IPS-18a (cell line): ENCODE measurements around the gene SMAD9.
"Not testable (repeated sequence)": the region's sequence is repeated elsewhere in the genome, so short reads cannot be mapped to it uniquely, and the experiment has no call there.

Experiments
- H3K27ac ChIP-seq: one replicate; pipeline ENCODE4 v1.5.1; 2013; ENCODE audit warnings: low read length
- H3K27me3 ChIP-seq: one replicate; pipeline ENCODE4 v1.6.1; 2013; ENCODE audit warnings: mild to moderate bottlenecking, low read length; ENCODE audit not compliant: control insufficient read depth, insufficient read depth
- H3K36me3 ChIP-seq: one replicate; pipeline ENCODE4 v1.6.1; 2013; ENCODE audit warnings: low read depth, low read length; ENCODE audit not compliant: control insufficient read depth
- H3K4me1 ChIP-seq: one replicate; pipeline ENCODE4 v1.6.1; 2013; ENCODE audit warnings: low read depth, low read length; ENCODE audit not compliant: control insufficient read depth
- H3K4me3 ChIP-seq: one replicate; pipeline ENCODE4 v1.5.1; 2013; ENCODE audit warnings: low read length
- H3K9ac ChIP-seq: one replicate; pipeline ENCODE4 v1.6.1; 2013; ENCODE audit warnings: mild to moderate bottlenecking, low read length, moderate library complexity
- H3K9me3 ChIP-seq: one replicate; pipeline ENCODE4 v1.6.1; 2013; ENCODE audit warnings: low read depth, low read length; ENCODE audit not compliant: control insufficient read depth

Gene SMAD9

GRCh38 chr13:36907821-36908220, 12.2 kb downstream of the SMAD9 start:
- Histone ChIP-seq H3K4me3 (no peak overlapping the region), H3K27ac (no peak overlapping the region), H3K36me3 (no peaks in the 10 kb centered on the region), H3K9me3 (no peaks in the 10 kb centered on the region), H3K9ac (no peak overlapping the region), H3K4me1 (no peaks in the 10 kb centered on the region), H3K27me3 (no peaks in the 10 kb centered on the region)

GRCh38 chr13:36907266-36907665, 12.8 kb downstream of the SMAD9 start:
- Histone ChIP-seq H3K27ac (no peak overlapping the region), H3K36me3 (no peaks in the 10 kb centered on the region), H3K27me3 (no peaks in the 10 kb centered on the region), H3K9ac (no peak overlapping the region), H3K9me3 (no peaks in the 10 kb centered on the region), H3K4me3 (no peak overlapping the region), H3K4me1 (no peaks in the 10 kb centered on the region)

GRCh38 chr13:36905944-36906343, 14.1 kb downstream of the SMAD9 start:
- no peak overlapping the region for H3K9ac ChIP-seq
- H3K4me1 ChIP-seq, result no peaks in the 10 kb centered on the region
- H3K27ac ChIP-seq, result no peak overlapping the region
- no peak overlapping the region for H3K4me3 ChIP-seq
- no peaks in the 10 kb centered on the region for H3K36me3 ChIP-seq
- no peaks in the 10 kb centered on the region for H3K27me3 ChIP-seq
- no peaks in the 10 kb centered on the region for H3K9me3 ChIP-seq

- Histone ChIP-seq H3K4me1 (no peaks in the 10 kb centered on the region), H3K9ac (no peak overlapping the region), H3K9me3 (no peaks in the 10 kb centered on the region), H3K4me3 (no peak overlapping the region), H3K27ac (no peak overlapping the region), H3K27me3 (no peaks in the 10 kb centered on the region), H3K36me3 (no peaks in the 10 kb centered on the region)
These were observed 16.0 kb downstream of the SMAD9 start for GRCh38 chr13:36903925-36904595.

- H3K9ac ChIP-seq, result no peak overlapping the region
- no peaks in the 10 kb centered on the region for H3K36me3 ChIP-seq
- H3K9me3 ChIP-seq, result no peaks in the 10 kb centered on the region
- H3K4me1 ChIP-seq, result no peaks in the 10 kb centered on the region
- no peak overlapping the region for H3K27ac ChIP-seq
- no peak overlapping the region for H3K4me3 ChIP-seq
- H3K27me3 ChIP-seq, result no peaks in the 10 kb centered on the region
These were observed 22.9 kb downstream of the SMAD9 start for GRCh38 chr13:36897054-36897616.

GRCh38 chr13:36891752-36892151, 28.3 kb downstream of the SMAD9 start:
- H3K4me3 ChIP-seq, result no peak overlapping the region
- no peaks in the 10 kb centered on the region for H3K27me3 ChIP-seq
- H3K36me3 ChIP-seq, result no peaks in the 10 kb centered on the region
- no peak overlapping the region for H3K27ac ChIP-seq
- peaks cover 3% of the 10 kb centered on the region for H3K4me1 ChIP-seq
- no peak overlapping the region for H3K9ac ChIP-seq
- H3K9me3 ChIP-seq, result no peaks in the 10 kb centered on the region

- Histone ChIP-seq H3K9me3 (no peaks in the 10 kb centered on the region), H3K27me3 (no peaks in the 10 kb centered on the region), H3K4me1 (peaks cover 3% of the 10 kb centered on the region), H3K4me3 (no peak overlapping the region), H3K36me3 (no peaks in the 10 kb centered on the region), H3K27ac (no peak overlapping the region), H3K9ac (no peak overlapping the region)
These were observed 31.4 kb downstream of the SMAD9 start for GRCh38 chr13:36888645-36889044.

GRCh38 chr13:36887758-36888521, 32.1 kb downstream of the SMAD9 start:
- no peak overlapping the region for H3K9ac ChIP-seq
- no peak overlapping the region for H3K27ac ChIP-seq
- H3K36me3 ChIP-seq, result no peaks in the 10 kb centered on the region
- H3K27me3 ChIP-seq, result no peaks in the 10 kb centered on the region
- peaks cover 3% of the 10 kb centered on the region for H3K4me1 ChIP-seq
- peak overlapping the region; percentile 33 for H3K4me3 ChIP-seq
- H3K9me3 ChIP-seq, result no peaks in the 10 kb centered on the region

- no peaks in the 10 kb centered on the region for H3K27me3 ChIP-seq
- no peaks in the 10 kb centered on the region for H3K9me3 ChIP-seq
- H3K4me1 ChIP-seq, result peaks cover 3% of the 10 kb centered on the region
- no peak overlapping the region for H3K9ac ChIP-seq
- no peaks in the 10 kb centered on the region for H3K36me3 ChIP-seq
- H3K27ac ChIP-seq, result no peak overlapping the region
- H3K4me3 ChIP-seq, result no peak overlapping the region
These were observed 34.1 kb downstream of the SMAD9 start for GRCh38 chr13:36885901-36886300.

GRCh38 chr13:36884235-36884634, 35.8 kb downstream of the SMAD9 start:
- H3K4me1 ChIP-seq, result peaks cover 3% of the 10 kb centered on the region
- no peaks in the 10 kb centered on the region for H3K27me3 ChIP-seq
- no peaks in the 10 kb centered on the region for H3K36me3 ChIP-seq
- no peak overlapping the region for H3K9ac ChIP-seq
- no peak overlapping the region for H3K4me3 ChIP-seq
- no peaks in the 10 kb centered on the region for H3K9me3 ChIP-seq
- H3K27ac ChIP-seq, result no peak overlapping the region

GRCh38 chr13:36883824-36884223, 36.2 kb downstream of the SMAD9 start:
- Histone ChIP-seq H3K4me1 (peaks cover 3% of the 10 kb centered on the region), H3K27ac (no peak overlapping the region), H3K36me3 (no peaks in the 10 kb centered on the region), H3K9me3 (no peaks in the 10 kb centered on the region), H3K9ac (no peak overlapping the region), H3K4me3 (no peak overlapping the region), H3K27me3 (no peaks in the 10 kb centered on the region)

- not testable (repeated sequence) for H3K4me3 ChIP-seq, H3K4me1 ChIP-seq, H3K27ac ChIP-seq
These were observed 36.6 kb downstream of the SMAD9 start for GRCh38 chr13:36883392-36883791.

More at GRCh38 chr13:36883392-36883791, 36.6 kb downstream of the SMAD9 start:
- H3K36me3 ChIP-seq, H3K9ac ChIP-seq, H3K27me3 ChIP-seq, H3K9me3 ChIP-seq: not testable (repeated sequence)
